SHP77 (cell line): ENCODE data around the gene ZNF577.
"Not testable (repeated sequence)": the region's sequence is repeated elsewhere in the genome, so short reads cannot be mapped to it uniquely, and the experiment has no call there.

Experiments used
- DNase-seq, 2 experiments: peaks; one replicate each; lab custom pipeline; 2025; lab: John Stamatoyannopoulos, UW

The ZNF577 gene

DNA sequence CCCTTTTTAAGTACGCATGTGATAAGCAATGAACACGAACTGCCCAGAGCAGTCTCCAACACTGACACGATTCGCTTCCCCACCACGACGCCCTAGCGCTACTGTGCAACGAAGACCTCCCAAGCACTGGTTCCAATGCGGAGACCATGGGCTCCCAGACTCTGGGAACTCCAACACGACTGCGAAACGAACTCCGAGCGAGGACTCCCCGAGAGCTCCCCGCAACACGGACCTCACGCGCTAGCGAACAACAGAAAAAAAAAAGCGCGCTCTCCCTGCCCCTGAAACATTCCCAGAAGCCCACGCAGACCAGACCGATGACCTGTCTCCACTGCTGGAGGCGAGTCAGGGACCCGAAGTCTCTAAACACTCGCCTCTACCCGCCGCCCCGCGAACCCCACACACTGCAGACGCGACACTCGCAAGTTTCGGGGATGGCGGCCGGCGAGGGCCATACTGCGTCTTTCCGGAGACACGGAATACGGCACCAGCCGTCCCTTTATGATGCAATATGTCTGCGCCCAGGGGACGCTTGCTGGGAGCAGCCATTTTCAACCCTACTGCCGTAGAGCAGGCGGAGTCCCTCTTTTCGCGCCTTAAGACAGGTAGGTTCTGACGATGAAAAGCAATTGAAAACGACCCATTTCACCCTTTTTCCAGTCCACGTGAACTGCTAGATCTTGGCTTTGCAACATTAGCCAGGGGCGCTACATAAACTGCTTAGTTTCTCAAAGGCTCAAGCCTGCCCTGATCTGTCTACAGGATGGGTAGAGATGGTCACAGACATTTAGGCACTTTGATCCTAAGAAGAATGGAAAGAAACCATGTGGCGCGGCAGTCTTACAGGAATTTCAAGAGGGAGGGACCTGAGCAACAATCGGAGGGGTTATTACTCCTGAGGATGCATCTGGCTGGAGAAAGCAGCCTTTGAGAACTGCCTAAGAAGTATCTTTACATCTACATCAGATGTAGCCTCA is at the start of gene ZNF577:
TSS of gene ZNF577 (minus strand) at position 430 of the 977 bp plus-strand sequence. CDS start 7,569 bp downstream, outside the sequence.
- no peak for DNase-seq

DNA sequence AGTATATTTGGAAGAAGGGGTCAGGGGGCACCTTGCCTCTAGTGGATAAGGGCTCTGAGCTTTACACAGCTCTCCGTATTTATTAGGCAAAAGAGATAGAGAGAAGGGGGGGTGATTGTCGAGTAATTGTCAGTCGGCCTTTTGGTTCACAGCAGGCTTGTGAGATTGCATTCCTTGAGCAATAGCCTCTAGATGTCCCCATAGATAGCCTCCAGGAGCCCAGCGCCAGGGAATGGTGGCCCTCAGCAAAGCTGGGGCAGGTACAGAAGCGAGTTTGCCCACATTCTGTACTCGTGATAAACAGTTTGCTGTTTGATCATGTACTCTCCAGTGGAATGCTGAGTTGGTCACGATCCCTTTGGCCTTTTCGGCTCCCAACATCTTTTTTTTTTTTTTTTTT is 44.2 kb upstream of the ZNF577 start:
- no peak for DNase-seq

DNA sequence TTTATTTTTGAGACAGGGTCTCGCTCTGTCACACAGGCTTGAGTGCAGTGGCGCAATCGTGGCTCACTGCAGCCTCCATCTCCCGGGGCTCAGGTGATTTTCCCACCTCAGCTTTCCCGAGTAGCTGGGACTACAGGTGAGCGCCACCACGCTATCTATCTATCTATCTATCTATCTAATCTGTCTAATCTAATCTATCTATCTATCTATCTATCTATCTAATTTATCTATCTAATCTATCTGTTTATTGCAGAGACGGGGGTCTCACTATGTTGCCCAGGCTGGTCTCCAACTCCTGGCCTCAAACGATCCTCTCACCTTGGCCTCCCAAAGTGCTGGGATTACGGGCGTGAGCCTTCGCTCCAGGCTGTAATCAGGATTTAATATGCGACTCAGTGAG is 40.1 kb upstream of the ZNF577 start:
- no peak for DNase-seq

DNA sequence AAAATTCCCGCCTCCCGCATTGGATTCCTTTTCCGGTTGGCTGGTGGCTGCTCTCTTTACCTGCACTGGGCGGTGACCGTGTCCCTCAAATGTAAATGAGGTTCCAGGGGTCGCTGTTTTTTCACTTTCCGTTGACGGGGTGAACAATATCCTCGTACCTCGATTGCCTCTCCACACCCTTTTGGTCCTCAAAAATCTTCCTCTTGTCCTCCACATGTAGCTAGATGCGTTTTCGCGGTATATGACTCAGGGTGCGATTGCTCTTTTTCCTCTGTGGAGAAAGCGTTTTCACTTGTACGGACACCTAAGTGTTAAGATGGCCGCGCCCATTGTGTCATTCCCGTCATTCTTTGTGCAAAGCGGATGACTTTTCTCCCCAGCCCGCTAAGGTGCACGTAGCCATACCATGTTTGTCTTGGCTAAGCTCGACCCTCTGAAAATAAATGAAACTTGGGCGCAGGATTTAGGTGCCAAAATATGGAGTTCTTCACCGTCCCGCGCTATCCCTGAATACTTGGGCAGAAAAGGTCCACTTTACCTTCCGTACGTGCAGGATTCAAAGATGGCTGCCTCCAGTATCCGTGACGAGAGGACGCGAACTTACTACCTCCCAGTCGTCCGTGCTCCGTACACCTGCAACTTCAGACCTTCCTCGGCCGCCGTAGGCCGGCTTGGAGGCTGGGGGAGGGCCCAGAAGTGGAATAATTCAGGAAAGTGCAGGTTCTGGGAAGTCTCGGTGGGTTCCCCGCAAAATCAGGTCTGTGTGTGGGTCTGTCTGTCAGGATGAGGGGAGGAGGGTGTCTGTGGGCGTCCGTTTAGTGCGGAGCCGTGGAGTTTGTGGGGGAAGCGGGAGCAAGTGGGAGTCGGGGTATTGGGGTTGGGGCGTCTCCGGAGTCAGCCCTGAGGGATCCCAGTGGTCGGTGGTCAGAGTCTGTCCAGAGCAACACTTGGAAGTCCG is 39.3 kb upstream of the ZNF577 start, which contains the start of gene ZNF613:
TSS of gene ZNF613 (plus strand) at position 689 of the 958 bp plus-strand sequence. CDS start 8,749 bp downstream, outside the sequence.
- peak; percentile 76 to 83 for DNase-seq

DNA sequence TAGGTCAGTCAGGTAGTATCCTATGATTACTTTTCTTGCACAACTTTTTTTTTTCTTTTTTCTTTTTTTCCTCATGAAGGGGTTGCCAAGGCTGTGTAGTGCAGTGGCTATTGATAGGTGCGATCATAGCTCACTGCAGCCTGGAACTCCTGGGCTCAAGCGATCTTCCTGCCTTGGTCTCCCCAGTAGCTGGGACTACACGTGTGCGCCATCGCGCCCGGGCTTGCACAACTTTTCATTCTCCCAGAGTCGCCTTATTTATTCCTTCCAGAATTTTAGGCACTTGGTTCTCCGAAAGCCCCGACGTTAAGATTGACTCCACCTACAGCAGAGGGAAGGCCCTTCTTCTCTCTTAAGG is 38.7 kb upstream of the ZNF577 start:
- no peak for DNase-seq

DNA sequence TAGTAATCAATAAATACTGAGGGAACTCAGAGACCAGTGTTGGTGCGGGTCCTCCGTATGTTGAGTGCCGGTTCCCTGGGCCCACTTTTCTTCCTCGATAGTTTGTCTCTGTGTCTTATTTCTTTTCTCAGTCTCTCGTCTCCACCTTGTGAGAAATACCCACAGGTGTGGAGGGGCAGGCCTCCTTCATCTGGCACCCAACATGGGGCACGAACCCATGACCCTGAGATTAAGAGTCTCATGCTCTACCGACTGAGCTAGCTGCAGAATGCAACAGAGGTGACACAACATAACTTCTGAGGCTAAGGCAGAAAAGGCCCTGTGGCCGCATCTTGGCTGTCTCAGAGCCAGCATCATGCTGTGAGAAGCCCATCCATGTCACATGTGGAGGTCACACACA is 34.2 kb upstream of the ZNF577 start:
- no peak for DNase-seq

DNA sequence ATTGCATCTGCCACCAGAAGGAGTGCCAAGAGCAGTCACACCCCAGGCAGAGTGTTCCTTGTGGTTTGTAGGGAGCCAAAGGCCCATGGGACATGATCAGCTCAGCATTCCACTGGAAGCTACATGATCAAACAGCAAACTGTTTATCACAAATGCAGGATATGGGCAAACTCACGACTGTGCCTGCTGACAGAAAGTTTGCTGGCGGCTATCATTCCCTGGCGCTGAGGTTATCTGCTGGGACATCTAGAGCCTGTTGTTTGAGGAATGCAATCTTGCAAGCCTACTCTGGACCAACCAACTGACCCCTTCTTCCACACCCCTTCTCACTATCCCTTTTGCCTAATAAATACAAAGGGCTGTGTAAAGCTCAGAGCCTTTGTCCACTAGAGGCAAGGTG is 31.9 kb upstream of the ZNF577 start:
- DNase-seq, result no peak

DNA sequence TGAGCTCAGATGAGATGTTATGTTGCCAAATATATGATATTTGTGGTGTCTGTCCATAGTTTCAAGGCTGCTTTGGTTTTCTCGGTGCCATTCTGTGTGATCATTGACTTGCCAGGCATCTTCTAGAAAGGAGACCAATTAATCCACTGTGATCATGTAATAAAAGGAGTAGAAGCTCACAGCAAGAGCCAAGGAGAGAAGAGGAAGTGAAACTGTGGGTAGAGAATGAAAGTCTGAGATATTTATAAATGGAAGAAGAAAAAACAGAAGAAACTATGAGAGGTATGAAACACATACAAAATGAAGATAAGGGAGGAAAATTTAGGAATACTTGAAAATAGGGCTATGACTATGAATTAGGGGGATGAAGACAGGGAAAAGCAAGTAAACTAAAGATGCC is 28.4 kb upstream of the ZNF577 start:
- no peak for DNase-seq

DNA sequence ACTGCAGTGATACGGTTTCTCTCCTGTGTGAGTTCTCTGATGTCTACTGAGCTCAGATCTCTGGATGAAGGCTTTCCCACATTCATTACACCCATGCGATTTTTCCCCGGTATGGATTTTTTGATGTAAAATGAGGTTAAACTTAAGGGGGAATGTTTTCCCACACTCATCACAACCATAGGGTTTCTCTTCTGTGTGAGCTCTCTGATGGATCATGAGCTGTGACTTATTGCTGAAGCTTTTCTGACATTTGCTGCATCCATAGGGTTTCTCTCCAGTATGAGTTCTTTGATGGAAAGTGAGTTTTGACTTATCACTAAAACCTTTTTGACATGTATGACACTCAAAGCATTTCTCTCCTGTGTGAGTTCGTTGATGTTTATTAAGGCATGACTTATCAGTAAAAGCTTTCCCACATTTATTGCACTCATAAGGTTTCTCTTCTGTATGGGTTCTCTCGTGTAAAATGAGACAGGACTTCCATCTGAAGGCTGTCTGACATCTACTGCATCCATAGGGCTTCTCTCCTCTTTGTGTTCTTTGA is 27.6 kb upstream of the ZNF577 start:
- no peak for DNase-seq

DNA sequence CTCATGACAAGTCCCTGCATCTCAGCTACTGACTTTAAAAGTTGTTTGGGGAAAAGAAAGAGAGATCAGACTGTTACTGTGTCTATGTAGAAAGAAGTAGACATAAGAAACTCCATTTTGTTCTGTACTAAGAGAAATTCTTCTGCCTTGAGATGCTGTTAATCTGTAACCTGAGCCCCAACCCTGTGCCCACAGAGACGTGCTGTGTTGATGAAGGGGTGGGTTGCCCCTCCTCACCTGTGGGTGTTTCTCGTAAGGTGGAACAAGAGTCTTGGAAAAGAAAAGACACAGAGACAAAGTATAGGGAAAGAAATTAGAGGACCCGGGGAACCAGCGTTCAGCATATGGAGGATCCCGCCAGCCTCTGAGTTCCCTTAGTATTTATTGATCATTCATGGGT is 20.2 kb upstream of the ZNF577 start:
- not testable (repeated sequence) for DNase-seq

DNA sequence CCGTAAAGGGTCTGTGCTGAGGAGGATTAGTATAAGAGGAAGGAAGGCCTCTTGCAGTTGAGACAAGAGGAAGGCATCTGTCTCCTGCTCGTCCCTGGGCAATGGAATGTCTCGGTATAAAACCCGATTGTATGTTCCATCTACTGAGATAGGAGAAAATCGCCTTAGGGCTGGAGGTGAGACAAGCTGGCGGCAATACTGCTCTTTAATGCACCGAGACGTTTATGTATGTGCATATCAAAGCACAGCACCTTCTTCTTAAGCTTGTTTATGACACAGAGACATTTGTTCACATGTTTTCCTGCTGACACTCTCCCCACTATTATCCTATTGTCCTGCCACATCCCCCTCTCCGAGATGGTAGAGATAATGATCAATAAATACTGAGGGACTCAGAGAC is 18.4 kb upstream of the ZNF577 start:
- DNase-seq, result not testable (repeated sequence)

DNA sequence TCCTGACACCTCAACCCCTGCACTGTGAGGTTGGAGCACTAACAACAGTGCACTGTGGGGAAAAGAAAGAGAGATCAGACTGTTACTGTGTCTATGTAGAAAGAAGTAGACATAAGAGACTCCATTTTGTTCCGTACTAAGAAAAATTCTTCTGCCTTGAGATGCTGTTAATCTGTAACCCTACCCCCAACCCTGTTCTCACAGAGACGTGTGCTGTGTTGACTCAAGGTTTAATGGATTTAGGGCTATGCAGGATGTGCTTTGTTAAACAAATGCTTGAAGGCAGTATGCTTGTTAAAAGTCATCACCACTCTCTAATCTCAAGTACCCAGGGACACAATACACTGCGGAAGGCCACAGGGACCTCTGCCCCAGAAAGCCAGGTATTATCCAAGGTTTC is 17.9 kb upstream of the ZNF577 start:
- DNase-seq, result not testable (repeated sequence)

DNA sequence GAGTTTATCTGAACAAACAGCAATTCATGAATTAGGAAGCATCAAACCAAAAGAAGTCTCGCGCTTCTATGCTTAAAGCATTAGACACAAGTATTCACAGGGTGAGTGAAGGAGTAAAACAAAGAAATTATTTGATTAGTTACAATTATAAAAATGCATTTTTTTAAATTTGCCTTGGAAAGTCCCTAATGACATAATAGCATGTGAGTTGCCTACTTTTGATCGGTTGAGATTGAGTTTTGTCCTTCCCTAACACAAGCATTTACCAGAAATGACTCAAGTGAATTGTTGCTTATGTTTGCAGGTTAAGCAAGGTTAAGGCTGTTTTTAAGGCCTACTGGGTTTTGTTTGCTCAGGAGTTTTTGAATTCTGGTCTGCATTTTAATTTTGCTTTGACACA is 17.5 kb upstream of the ZNF577 start:
- no peak for DNase-seq

DNA sequence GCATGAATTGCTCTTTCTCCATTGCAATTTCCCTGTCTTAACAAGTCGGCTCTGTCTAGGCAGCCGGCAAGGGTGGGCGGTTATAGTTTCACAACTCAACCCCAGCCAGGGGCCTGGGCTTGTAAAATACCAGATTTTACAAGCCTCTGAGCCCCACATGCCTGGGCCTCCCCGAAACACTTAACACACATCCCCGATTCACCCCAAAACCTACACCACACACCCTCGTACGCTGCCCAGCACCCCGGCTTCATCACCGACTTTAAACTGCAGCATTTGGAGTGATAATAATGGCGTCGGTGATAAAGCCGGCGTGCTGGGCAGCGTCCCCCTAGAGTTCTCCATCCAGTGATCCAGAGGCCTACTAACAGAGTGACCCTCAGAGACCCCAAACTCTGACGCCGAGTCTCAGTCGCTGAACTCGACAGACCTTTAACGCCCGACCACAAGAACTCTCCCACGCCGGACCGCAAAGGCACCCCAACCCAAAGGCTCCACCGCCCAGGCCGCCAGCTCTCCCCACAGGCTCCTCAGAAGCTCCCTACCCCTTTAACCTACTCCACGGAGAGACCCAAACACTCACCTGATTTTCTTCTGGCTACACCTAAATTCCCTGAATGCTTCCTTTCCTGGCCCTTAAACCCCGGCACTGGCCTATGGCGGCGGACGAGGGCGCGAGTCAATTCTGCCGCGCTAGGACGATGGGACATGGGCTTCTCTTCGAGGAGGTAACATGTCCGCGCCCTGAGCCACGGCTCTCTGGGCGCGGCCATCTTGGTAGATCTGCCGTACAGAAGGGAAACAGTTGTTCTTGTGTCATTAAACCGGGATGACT is 16.8 kb upstream of the ZNF577 start, which contains the start of gene ZNF649:
TSS of gene ZNF649 (minus strand) at position 687 of the 835 bp plus-strand sequence. CDS start 4,910 bp downstream, outside the sequence.
- DNase-seq, result no peak

DNA sequence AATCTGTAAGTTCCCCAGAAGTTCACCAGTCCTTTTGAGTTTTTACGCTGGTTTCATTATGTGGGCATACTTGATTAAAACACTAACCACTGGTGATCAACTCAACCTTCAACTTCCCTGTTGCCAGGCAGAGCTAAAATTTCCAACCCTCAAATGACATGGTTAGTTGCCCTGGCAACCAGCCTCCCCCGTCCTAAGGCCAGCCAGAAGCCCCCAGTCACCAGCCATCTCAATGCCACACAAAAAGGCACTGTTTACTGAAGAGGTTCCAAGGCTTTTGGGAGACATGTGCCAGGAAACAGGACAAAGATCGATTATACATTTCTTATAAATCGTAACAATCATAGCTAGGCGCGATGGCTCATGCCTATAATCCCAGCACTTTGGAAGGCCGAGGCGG is 15.4 kb upstream of the ZNF577 start:
- DNase-seq, result no peak

DNA sequence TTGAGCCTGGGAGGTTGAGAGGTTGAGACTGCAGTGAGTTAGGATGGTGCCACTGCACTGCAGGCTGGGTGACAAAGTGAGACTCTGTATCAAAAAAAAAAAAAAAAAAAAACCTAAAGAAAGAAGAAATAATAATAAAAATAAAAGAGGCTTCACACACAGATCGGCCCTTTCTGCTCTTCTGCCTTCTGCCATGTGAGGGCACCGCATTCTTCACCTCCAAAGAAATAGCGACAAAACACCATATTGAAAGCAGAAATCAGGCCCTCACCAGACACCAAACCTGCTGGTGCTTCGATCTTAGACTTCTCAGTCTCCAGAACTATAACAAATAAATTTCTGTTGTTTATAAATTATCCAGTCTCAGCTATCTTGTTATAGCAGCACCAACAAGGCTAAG is 14.1 kb upstream of the ZNF577 start:
- DNase-seq, result no peak

DNA sequence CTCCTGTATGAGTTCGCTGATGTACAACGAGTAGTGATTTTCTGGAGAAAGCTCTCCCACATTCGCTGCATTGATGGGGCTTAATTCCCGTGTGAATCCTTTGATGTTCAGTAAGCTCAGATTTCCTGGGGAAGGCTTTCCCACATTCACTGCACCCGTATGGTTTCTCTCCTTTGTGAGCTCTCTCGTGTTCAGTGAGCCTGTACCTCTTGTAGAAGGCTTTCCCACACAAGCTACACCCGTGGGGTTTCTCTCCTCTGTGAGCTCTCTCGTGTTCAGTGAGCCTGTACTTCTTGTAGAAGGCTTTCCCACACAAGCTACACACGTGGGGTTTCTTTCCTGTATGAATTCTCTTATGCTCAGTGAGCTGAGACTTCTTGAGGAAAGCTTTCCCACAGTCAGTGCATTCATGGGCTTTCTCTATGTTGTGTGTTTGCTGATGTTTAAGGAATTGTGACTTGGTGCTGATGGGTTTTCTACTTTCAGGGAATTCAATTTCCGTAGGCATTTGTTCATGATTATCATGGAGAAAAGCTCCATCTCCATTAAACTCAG is 3.5 kb upstream of the ZNF577 start:
- no peak for DNase-seq

DNA sequence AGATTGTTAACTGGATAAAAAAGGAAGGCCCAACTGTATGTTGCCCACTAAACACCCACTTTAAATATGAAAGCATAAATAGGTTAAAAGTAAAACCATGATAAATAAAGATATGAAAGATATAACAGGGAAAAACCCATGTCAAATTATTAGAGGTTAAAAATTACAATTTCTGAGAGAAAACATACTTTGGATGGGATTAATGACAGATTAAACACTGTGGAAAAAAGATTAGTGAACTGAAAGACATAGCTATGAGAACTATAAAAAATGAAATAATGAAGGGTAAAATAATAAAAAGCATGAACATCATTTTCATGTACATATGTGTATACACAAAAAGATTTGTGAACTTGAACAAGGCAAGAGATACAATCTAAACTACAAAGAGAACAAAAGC is 2.2 kb upstream of the ZNF577 start:
- no peak for DNase-seq

DNA sequence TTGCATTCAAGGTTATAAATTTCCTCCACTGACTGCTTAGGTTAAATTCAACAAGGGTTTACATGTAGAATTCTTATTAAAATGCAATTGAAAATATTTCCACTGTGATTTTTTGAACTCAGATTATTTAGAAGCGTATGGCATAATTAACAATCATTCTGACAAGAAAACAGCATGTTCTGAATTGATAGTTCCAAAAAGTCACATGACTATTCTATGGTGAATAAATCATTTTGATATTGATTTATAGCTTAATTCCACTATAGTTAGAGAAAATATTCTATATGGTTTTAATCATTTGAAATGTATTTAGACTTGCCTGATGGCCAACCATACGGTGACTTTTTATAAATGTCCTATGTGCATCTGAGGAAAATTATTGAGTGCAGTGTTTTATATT is 3.0 kb downstream of the ZNF577 start:
- no peak for DNase-seq

DNA sequence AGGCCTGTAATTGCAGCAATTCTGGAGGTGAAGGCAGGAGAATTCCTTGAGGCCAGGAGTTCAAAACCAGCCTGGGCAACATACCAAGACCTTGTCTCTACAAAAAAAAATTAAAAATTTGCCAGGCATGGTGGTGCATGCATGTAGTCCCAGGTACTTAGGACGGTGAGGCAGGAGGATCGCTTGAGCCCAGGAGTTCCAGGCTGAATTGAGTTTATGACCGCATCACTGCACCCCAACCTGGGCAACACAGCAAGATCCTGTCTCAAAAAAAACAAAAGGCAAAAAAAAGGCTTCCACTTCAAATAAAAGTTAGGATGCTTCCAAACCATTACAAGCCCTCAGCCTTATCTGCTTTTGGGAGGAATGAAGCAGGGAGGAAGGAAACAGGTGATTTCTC is 5.2 kb downstream of the ZNF577 start:
- no peak for DNase-seq

DNA sequence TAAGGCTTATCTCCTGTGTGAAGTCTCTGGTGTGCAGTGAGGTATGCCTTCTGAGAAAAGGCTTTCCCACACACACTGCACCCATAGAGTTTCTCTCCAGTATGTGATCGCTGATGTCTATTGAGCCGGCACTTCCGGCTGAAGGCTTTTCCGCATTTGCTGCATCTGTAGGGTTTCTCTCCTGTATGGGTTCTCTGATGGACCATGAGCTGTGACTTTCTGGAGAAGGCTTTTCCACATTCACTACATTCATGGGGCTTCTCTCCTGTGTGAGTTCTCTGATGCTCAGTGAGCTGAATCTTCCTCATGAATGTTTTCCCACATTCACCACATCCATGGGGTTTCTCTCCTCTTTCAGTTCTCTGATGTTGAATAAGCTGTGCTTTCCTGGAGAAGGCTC is 14.7 kb downstream of the ZNF577 start:
- DNase-seq, result no peak
